Activated CD4-positive, alpha-beta memory T cell treated with anti-CD3 and anti-CD28 coated beads for 36 hours (primary cell): Measurements from ENCODE around the gene MAD1L1. TPM values are rescaled to one million over a fixed set of nuclear protein-coding genes. Genes with fewer than 3 reads are reported as not detected.

Experiments
- CTCF ChIA-PET: fragments of 350-600 bp; sonication (Branson Sonifier 250); formaldehyde crosslinking; loops from one replicate; lab custom pipeline; 2021; ENCODE audit warnings: antibody characterized with exemption, inconsistent platforms; lab: Charles Lee
- POLR2A ChIA-PET: fragments of 350-600 bp; sonication (Branson Sonifier 250); formaldehyde crosslinking; loops from one replicate; lab custom pipeline; 2021; ENCODE audit warnings: antibody characterized with exemption; lab: Charles Lee
- DNase-seq: peaks from one replicate; pipeline ENCODE4 v3.0.0-alpha.2; 2020
- H3K27ac Mint-ChIP-seq: one replicate; pipeline ENCODE4 v1.8.0; 2021; ENCODE audit warnings: mixed read lengths
- H3K27me3 Mint-ChIP-seq: one replicate; pipeline ENCODE4 v1.8.0; 2021; ENCODE audit warnings: mixed read lengths
- H3K36me3 Mint-ChIP-seq: one replicate; pipeline ENCODE4 v1.8.0; 2021; ENCODE audit warnings: mixed read lengths
- H3K4me1 Mint-ChIP-seq: one replicate; pipeline ENCODE4 v1.8.0; 2021; ENCODE audit warnings: low read depth, mixed read lengths
- H3K4me3 Mint-ChIP-seq: one replicate; pipeline ENCODE4 v1.8.0; 2021; ENCODE audit warnings: mild to moderate bottlenecking, mixed read lengths
- H3K9me3 Mint-ChIP-seq: one replicate; pipeline ENCODE4 v1.8.0; 2021; ENCODE audit warnings: mixed read lengths
- intact Hi-C: fragments of 100-400 bp; cut with micrococcal nuclease; formaldehyde crosslinking; loops from one replicate; pipeline ENCODE4 v1.15.1; 2023
- total RNA-seq, 2 experiments: library from RNA; stranded (reverse); gene quantifications; one replicate each; pipeline ENCODE4 v1.2.3, GENCODE V29; 2021

Gene MAD1L1
- total RNA-seq, 2 experiments from 2014 or later, result 44.4 to 47.8 TPM

GRCh38 chr7:1897076-1897860 lies 335.5 kb downstream of the MAD1L1 start:
- no peaks in the 10 kb centered on the region for H3K27me3 Mint-ChIP-seq
- ChIA-PET POLR2A (no interaction called here), CTCF (no interaction called here)
- no peak for DNase-seq
- peak overlapping the region; percentile 2 for H3K27ac Mint-ChIP-seq
- H3K9me3 Mint-ChIP-seq, result no peaks in the 10 kb centered on the region
- H3K36me3 Mint-ChIP-seq, result no peaks in the 10 kb centered on the region
- no peaks in the 10 kb centered on the region for H3K4me1 Mint-ChIP-seq
- H3K4me3 Mint-ChIP-seq, result no peak overlapping the region
- intact Hi-C loops, result no loop called here

GRCh38 chr7:1895664-1896515 lies 336.9 kb downstream of the MAD1L1 start:
- H3K27ac Mint-ChIP-seq, result no peak overlapping the region
- no peaks in the 10 kb centered on the region for H3K9me3 Mint-ChIP-seq

GRCh38 chr7:1894906-1895663 lies 337.7 kb downstream of the MAD1L1 start:
- Mint-ChIP-seq H3K9me3 (no peaks in the 10 kb centered on the region), H3K27me3 (no peaks in the 10 kb centered on the region), H3K4me1 (no peaks in the 10 kb centered on the region), H3K36me3 (no peaks in the 10 kb centered on the region), H3K4me3 (no peak overlapping the region), H3K27ac (no peak overlapping the region)
- intact Hi-C loops, result no loop called here
- DNase-seq, result no peak
- ChIA-PET POLR2A (no interaction called here), CTCF (interaction anchor here (1.0 kb wide), 1 partner anchor 25 kb away, joined by 3 read pairs; no protein-coding TSS in a partner anchor)

More at GRCh38 chr7:1895664-1896515, 336.9 kb downstream of the MAD1L1 start:
- DNase-seq, result no peak
- Mint-ChIP-seq H3K27me3 (no peaks in the 10 kb centered on the region), H3K36me3 (no peaks in the 10 kb centered on the region), H3K4me3 (no peak overlapping the region), H3K4me1 (no peaks in the 10 kb centered on the region)
- ChIA-PET POLR2A (no interaction called here), CTCF (no interaction called here)
- intact Hi-C loops, result no loop called here

- CTCF ChIA-PET, result interaction anchor here (1.0 kb wide), 1 partner anchor 25 kb away, joined by 3 read pairs; no protein-coding TSS in a partner anchor
- Mint-ChIP-seq H3K4me3 (no peak overlapping the region), H3K36me3 (no peaks in the 10 kb centered on the region)
These were observed 338.3 kb downstream of the MAD1L1 start for GRCh38 chr7:1894313-1894900.

GRCh38 chr7:1893451-1893850 lies 339.3 kb downstream of the MAD1L1 start:
- no peak for DNase-seq
- intact Hi-C loops, result no loop called here
- Mint-ChIP-seq H3K27me3 (no peaks in the 10 kb centered on the region), H3K4me1 (no peaks in the 10 kb centered on the region), H3K4me3 (no peak overlapping the region), H3K36me3 (peaks cover 3% of the 10 kb centered on the region), H3K27ac (no peak overlapping the region), H3K9me3 (peaks cover 2% of the 10 kb centered on the region)
- ChIA-PET CTCF (no interaction called here), POLR2A (no interaction called here)

More at GRCh38 chr7:1894313-1894900, 338.3 kb downstream of the MAD1L1 start:
- no peaks in the 10 kb centered on the region for H3K9me3 Mint-ChIP-seq
- no peaks in the 10 kb centered on the region for H3K27me3 Mint-ChIP-seq
- no peak overlapping the region for H3K27ac Mint-ChIP-seq
- H3K4me1 Mint-ChIP-seq, result no peaks in the 10 kb centered on the region
- DNase-seq, result no peak
- POLR2A ChIA-PET, result no interaction called here
- intact Hi-C loops, result no loop called here

DNA sequence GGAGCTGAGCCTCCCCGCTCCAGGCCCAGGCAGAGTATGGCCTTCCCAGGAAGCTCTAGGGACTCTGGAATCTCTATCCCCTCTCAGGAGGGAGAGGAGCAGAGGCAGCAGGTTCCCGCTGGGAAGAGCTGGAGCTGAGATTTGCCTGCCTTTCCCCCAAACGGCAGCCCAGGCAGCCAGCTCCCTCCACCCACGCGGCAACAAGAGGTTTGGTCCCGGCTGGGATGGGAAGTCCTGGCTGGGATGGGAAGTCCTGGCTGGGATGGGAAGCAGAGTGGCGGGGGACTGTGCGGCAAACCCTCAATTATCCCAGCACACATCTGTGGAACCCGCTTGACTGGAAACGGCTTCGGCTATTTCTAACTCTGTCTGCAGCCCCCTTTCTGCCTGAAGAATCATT lies 339.7 kb downstream of the MAD1L1 start:
- intact Hi-C loops, result no loop called here
- H3K4me3 Mint-ChIP-seq, result no peak overlapping the region
- POLR2A ChIA-PET, result no interaction called here
- CTCF ChIA-PET, result no interaction called here
- no peak for DNase-seq
- H3K27ac Mint-ChIP-seq, result no peak overlapping the region
- no peaks in the 10 kb centered on the region for H3K27me3 Mint-ChIP-seq
- no peaks in the 10 kb centered on the region for H3K4me1 Mint-ChIP-seq
- H3K36me3 Mint-ChIP-seq, result peaks cover 7% of the 10 kb centered on the region
- H3K9me3 Mint-ChIP-seq, result peaks cover 6% of the 10 kb centered on the region

DNA sequence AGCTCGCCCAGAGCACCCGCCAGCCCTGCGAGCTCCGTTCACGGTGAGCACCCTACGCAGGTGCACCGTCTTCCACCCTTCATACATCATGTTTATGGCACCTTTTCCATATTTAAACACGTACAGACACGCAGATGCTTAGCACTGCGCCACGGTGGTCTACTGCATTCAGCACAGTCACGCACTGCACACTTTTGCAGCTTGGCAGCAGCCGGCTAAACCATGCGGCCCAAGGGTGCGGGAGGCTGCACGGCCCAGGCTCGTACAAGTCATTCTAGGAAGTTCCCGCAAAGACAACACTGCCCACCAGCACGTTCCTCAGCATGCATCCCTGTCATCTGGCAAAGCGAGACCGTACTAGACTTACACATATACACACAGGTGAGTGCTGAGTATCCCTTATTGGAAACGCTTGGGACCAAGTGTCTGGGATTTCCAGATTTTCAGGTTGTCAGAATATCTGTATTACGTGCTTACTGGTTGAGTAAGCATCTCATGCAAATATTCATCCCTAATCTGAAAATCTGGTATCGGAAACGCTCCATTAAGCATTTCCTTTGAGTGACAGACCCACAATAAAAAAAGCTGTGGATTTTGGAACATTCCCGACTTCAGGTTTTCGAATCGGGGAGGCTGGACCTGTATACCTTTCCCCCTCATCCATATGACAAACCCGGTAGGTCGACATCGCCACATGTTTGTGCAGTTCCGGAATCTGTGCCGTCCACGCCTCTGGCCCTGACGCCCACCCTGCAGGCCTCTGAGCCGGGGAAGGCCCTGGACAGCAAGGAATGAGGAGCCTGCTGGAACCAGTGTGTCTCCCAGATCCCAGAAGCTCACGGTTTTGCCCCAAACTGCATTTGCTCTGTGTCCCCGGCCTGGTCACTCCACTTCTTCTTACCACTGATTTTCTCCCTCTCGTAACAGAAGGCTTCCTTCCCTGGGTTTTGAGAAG lies 340.5 kb downstream of the MAD1L1 start:
- Mint-ChIP-seq H3K9me3 (peaks cover 12% of the 10 kb centered on the region), H3K4me3 (no peak overlapping the region), H3K27ac (no peak overlapping the region), H3K36me3 (peaks cover 13% of the 10 kb centered on the region), H3K27me3 (no peaks in the 10 kb centered on the region), H3K4me1 (no peaks in the 10 kb centered on the region)
- CTCF ChIA-PET, result no interaction called here
- intact Hi-C loops, result no loop called here
- DNase-seq, result no peak
- POLR2A ChIA-PET, result no interaction called here

- DNase-seq, result no peak
- Mint-ChIP-seq H3K27ac (no peak overlapping the region), H3K27me3 (no peaks in the 10 kb centered on the region), H3K36me3 (peaks cover 13% of the 10 kb centered on the region), H3K4me1 (no peaks in the 10 kb centered on the region), H3K9me3 (peaks cover 12% of the 10 kb centered on the region), H3K4me3 (no peak overlapping the region)
- ChIA-PET POLR2A (no interaction called here), CTCF (no interaction called here)
- intact Hi-C loops, result no loop called here
These were observed 342.2 kb downstream of the MAD1L1 start for GRCh38 chr7:1890289-1891235.

GRCh38 chr7:1889556-1890181 lies 343.1 kb downstream of the MAD1L1 start:
- Mint-ChIP-seq H3K9me3 (peaks cover 12% of the 10 kb centered on the region), H3K27me3 (no peaks in the 10 kb centered on the region), H3K4me1 (peaks cover 2% of the 10 kb centered on the region), H3K36me3 (peaks cover 13% of the 10 kb centered on the region), H3K27ac (no peak overlapping the region), H3K4me3 (no peak overlapping the region)
- intact Hi-C loops, result no loop called here
- CTCF ChIA-PET, result no interaction called here
- DNase-seq, result peak; percentile 14
- POLR2A ChIA-PET, result no interaction called here

DNA sequence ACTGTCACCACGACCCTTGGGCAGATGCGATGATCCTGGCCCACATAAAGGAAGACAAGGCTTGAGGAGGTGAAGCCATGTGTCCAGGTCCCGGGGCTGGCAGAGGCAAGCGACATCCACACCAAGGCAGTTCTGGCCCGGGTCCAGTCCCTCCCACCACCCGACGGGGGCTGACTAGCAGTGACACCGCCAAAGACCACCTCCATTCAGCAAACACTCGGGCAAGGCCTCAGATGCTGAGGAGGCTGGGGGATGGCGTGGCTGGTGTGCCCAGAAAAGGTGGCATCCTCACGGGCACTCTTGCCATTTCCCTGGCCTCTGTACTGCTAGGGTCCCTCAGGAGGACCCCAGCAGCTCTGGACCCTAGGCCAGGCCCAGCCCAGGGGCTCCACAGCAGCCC lies 343.7 kb downstream of the MAD1L1 start:
- intact Hi-C loops, result no loop called here
- peaks cover 13% of the 10 kb centered on the region for H3K36me3 Mint-ChIP-seq

More for the DNA sequence above, 343.7 kb downstream of the MAD1L1 start:
- POLR2A ChIA-PET, result no interaction called here
- H3K4me1 Mint-ChIP-seq, result peaks cover 2% of the 10 kb centered on the region
- H3K27ac Mint-ChIP-seq, result no peak overlapping the region
- no peak overlapping the region for H3K4me3 Mint-ChIP-seq
- no peak for DNase-seq
- H3K9me3 Mint-ChIP-seq, result peaks cover 12% of the 10 kb centered on the region
- no peaks in the 10 kb centered on the region for H3K27me3 Mint-ChIP-seq
- CTCF ChIA-PET, result no interaction called here
